ELF-1 (cell line): Measurements from ENCODE around the gene PPP1R12B.
"Not testable (repeated sequence)": the region's sequence is repeated elsewhere in the genome, so short reads cannot be mapped to it uniquely, and the experiment has no call there.

ENCODE experiments used
- DNase-seq: peaks from one replicate; pipeline ENCODE4 v3.0.0-alpha.2; 2016; ENCODE audit warnings: low read depth, low spot score

PPP1R12B gene

GRCh38 chr1:202630541-202630940, 282.0 kb downstream of the PPP1R12B start:
- no peak for DNase-seq

- no peak for DNase-seq
These were observed 282.8 kb downstream of the PPP1R12B start for GRCh38 chr1:202631076-202631923.

GRCh38 chr1:202632241-202632640, 283.7 kb downstream of the PPP1R12B start:
- DNase-seq, result no peak

- DNase-seq, result not testable (repeated sequence)
These were observed 287.7 kb downstream of the PPP1R12B start for GRCh38 chr1:202636171-202636570.

DNA sequence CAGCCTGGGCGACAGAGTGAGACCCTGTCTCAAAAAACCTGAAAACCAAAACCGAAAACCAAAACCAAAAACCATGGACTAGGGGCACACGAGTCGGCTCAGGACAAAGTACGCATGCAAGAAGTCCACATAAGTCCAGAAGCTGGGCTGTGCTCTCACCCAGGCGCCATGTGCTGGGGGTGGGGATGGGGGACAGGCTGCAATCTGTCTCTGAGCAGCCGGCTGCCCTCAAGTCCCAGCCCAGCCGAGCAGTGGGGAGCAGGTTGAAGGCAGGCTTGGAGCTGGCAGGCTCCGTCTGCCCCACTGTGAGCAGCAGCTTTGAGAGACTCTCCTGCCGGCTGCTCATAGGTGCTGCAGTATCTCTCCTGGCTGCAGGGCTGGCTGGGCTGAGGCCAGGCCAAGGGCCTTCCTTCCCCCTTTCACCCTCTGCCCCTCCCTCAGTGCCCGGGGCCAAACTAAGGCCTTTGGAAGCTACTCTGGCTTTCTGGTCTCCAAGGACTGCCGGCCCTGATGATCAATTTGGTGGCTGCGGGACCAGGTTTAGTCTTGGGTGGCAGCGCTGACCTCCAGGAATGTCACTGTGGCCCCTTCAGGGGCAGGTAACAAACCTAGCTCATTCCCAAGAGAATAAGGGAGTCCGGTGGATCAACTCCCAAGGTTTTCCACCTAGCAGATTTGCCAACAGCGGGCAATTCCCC, 289.0 kb downstream of the PPP1R12B start:
- DNase-seq, result peak; percentile 83

DNA sequence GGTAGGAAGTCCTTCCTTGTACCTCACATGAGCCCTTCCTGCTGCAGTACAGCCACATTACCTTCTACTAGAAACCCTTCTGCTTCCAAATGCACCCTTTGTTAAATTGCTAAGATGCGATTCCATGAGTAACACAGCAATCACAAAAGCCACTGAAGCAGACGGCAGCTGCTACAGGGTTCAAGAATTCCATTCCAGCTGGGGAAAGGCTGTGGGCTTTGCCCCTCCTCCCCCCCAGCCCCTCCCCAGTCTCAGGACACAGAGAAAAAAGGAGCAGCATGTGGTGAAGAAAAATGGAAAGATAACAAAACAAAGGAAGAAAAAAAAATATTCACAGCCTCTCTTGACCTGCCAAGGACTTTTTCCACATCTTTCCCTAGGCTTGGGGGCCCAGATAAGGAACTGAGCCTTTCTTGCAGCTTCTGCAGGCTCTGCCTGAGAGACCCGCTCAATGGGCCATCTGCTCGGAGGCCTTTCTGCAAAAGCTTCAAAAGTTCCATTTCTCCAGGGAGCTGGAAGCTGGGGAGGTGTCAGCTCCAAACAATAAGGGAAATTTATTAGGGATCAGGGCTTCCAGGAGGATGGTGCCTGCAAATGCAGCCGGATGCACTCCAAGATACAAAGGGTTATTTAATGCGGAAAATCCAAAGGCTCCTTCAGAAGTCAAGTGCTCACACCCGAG, 289.7 kb downstream of the PPP1R12B start:
- DNase-seq, result no peak

GRCh38 chr1:202638701-202639305, 290.3 kb downstream of the PPP1R12B start:
- DNase-seq, result not testable (repeated sequence)

GRCh38 chr1:202639500-202639899, 291.0 kb downstream of the PPP1R12B start:
- no peak for DNase-seq

DNA sequence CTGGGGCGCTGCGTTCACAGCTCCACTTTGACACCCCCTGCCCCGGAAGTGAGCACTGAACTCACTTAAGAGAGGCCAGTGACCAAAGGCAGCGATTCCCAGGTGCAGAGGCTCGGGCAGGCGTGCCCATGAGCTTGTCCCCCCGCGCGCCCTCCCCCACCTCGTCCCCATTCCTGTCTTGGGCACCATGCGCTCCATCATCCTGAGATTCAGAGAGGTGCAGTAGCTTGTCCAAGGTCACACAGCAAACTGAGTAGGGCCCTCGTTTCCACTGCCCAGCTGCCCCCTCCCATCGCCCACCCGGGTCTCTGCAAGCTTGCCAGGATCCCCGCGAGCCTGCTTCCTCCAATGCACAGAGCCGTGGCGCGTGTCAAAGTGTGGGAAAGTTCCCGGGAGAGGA, 293.7 kb downstream of the PPP1R12B start:
- no peak for DNase-seq
